ENCODE results near the gene DCBLD2.

GRCh38 chr3:98808071-98808470 lies 93.4 kb downstream of the DCBLD2 start:
- TF ChIP-seq POLR2A (IDR thresholded peaks at IDR 0.05; ENCODE audit: low read depth, low read length) (no peak), CTCF (IDR thresholded peaks at IDR 0.05; ENCODE audit: extremely low read depth in 1 of 2, insufficient read depth in 1 of 2, low read depth in 1 of 2, low read length in 2 of 2) (no peak), POLR2AphosphoS5 (IDR thresholded peaks at IDR 0.05; ENCODE audit: insufficient read depth, low read depth, low read length) (no peak), EZH2 (IDR thresholded peaks at IDR 0.05; ENCODE audit: borderline replicate concordance, low read depth, low read length, severe bottlenecking) (no peak), MAX (IDR thresholded peaks at IDR 0.05; ENCODE audit: insufficient read depth, insufficient read length) (no peak), FOS (IDR thresholded peaks at IDR 0.05; ENCODE audit: borderline replicate concordance, insufficient read depth, low read length) (no peak), GATA2 (IDR thresholded peaks at IDR 0.05; ENCODE audit: insufficient read depth, insufficient read length, low read depth, low read length) (no peak)
